ENCODE results near the gene ERBB2.

DNA sequence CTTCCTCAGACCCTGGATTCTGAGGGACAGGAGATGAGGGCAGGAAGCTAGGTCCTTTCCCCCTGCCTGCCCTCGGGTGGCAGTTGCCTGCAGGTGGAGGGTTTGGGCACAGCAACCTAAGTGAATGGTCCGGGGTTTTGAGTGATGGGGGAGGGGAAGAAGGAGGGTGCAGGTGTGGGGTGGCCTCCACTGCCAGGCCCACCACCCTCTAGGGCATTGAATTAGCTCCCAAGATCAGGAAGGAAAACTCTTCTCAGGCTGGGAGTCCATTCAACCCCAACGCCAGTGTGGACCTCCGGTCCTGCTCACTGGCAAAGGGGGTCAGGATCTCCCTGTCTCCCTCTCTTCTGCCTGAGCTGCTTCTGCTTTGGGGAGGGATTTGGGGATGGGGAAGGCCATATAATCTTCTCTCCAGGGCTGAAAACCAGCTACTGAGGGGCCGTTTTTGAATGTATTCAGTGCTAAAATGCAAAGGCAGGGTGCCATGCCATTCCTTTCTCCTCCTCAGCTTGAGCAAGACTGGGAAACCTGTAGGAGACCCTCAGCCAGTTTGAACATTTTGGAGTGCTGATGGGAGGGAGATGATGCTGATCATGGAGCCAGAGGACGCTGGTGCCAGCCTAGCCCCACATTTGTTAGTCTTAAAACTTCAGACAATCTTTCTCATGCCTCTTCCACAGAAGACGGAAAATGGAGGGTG is 56.7 kb downstream of the ERBB2 start:
- TF ChIP-seq EZH2phosphoT487 (IDR thresholded peaks at IDR 0.05; ENCODE audit: insufficient read depth, low read depth) (no peak), EZH2 (IDR thresholded peaks at IDR 0.05; ENCODE audit: insufficient read depth, poor library complexity, severe bottlenecking) (no peak)

All from GM23248 (cell line).